ENCODE measurements around the gene FKBP15.

DNA sequence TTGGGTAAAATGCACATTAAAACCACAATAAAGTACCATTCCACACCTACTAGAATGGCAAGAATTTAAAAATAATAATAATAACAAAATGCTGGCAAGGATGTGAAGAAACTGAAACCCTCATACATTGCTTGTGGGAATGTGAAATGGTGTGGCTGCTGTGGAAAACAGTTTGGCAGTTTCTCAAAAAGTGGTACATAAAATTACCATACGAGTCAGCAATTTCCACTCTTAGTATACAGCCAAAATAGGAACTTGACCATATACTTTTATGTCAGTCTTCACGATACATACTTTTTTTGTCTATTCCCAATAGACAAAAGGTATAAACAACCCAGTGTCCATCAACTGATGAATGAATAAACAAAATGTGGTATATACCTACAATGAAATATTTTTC, 15.6 kb downstream of the FKBP15 start:
- TF ChIP-seq POLR2AphosphoS5 (IDR thresholded peaks at IDR 0.05), result no peak
- TF ChIP-seq POLR2A (IDR thresholded peaks at IDR 0.05), result no peak
